Retinal pigment epithelial cell (primary cell): Measurements from ENCODE around the gene QRSL1.

Experiments
- DNase-seq: peaks from one replicate; pipeline ENCODE4 v3.0.0-alpha.2; 2010; ENCODE audit warnings: low read depth
- H3K4me3 ChIP-seq: 2 replicates; pipeline ENCODE4 v1.5.1; 2011; ENCODE audit warnings: mild to moderate bottlenecking, low read length, control low read depth, moderate library complexity
- CTCF ChIP-seq: conservative IDR thresholded peaks from 2 replicates; pipeline ENCODE4 v1.5.1; 2011; ENCODE audit warnings: low read depth, low read length, control low read depth, inconsistent platforms

QRSL1 gene

GRCh38 chr6:106677282-106677681 is 47.9 kb downstream of the QRSL1 start:
- no peak for TF ChIP-seq CTCF
- H3K4me3 ChIP-seq = no peak overlapping the region
- no peak for DNase-seq

GRCh38 chr6:106684011-106684410 is 54.6 kb downstream of the QRSL1 start:
- TF ChIP-seq CTCF = no peak
- no peak overlapping the region for H3K4me3 ChIP-seq
- no peak for DNase-seq

- no peak overlapping the region for H3K4me3 ChIP-seq
- TF ChIP-seq CTCF = no peak
- DNase-seq = no peak
Observed at GRCh38 chr6:106685833-106686232, 56.5 kb downstream of the QRSL1 start.

GRCh38 chr6:106688177-106688951 is 59.0 kb downstream of the QRSL1 start:
- DNase-seq = no peak
- no peak overlapping the region for H3K4me3 ChIP-seq
- TF ChIP-seq CTCF = peak; percentile 25

GRCh38 chr6:106692112-106692818 is 62.9 kb downstream of the QRSL1 start:
- no peak overlapping the region for H3K4me3 ChIP-seq
- no peak for TF ChIP-seq CTCF
- DNase-seq = peak; percentile 93

GRCh38 chr6:106692819-106693208 is 63.4 kb downstream of the QRSL1 start:
- no peak for TF ChIP-seq CTCF
- no peak overlapping the region for H3K4me3 ChIP-seq
- no peak for DNase-seq

- peak; percentile 17 for DNase-seq
- H3K4me3 ChIP-seq = no peak overlapping the region
- no peak for TF ChIP-seq CTCF
Observed at GRCh38 chr6:106693418-106693817, 64.0 kb downstream of the QRSL1 start.
